ENCODE results near the gene BPGM.

The BPGM gene

DNA sequence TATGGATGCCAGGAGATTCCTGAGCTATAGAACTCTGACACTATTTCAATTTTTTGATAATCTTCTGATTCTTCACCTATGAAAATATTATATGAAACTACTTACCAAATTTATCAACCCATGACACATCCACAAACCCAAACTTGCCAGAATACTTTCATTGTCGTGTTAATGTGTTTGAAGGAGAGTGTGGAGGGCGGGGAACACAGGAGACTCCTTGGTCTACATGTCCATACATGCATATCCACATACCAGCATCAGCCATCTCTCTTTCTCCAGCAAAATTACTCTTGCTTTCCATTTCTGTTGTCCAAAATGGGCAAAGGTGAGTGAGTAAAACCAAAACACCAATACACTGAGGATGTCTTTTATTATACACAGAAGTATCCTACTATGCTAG is 23.5 kb upstream of the BPGM start:
- no peak overlapping the region for H3K4me3 ChIP-seq (ENCODE audit: low read depth, low read length)
- TF ChIP-seq, protein P1, sequence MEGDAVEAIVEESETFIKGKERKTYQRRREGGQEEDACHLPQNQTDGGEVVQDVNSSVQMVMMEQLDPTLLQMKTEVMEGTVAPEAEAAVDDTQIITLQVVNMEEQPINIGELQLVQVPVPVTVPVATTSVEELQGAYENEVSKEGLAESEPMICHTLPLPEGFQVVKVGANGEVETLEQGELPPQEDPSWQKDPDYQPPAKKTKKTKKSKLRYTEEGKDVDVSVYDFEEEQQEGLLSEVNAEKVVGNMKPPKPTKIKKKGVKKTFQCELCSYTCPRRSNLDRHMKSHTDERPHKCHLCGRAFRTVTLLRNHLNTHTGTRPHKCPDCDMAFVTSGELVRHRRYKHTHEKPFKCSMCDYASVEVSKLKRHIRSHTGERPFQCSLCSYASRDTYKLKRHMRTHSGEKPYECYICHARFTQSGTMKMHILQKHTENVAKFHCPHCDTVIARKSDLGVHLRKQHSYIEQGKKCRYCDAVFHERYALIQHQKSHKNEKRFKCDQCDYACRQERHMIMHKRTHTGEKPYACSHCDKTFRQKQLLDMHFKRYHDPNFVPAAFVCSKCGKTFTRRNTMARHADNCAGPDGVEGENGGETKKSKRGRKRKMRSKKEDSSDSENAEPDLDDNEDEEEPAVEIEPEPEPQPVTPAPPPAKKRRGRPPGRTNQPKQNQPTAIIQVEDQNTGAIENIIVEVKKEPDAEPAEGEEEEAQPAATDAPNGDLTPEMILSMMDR (IDR thresholded peaks at IDR 0.05; ENCODE audit: control insufficient read depth, extremely low read depth, insufficient read depth) = no peak
- DNase-seq (ENCODE audit: low read depth) = no peak

DNA sequence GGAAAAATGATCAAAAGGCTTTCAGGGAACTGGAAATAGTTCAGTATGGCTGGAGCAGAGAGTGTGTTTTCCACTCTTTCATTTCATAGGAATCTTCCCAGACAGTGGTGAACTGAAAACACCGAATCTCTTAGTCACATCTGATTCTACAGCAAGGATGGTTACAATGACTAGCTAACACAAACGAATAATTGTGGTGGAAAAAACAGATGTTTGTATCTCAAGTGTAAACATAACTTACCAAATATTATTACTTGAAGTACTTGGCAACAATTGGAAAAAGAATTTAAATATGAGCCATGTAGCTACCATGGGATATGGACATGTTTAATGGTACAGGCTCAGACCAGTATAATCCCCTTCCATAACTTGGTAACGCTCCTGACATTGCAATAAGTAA is 21.1 kb upstream of the BPGM start:
- no peak overlapping the region for H3K4me3 ChIP-seq (ENCODE audit: low read depth, low read length)
- DNase-seq (ENCODE audit: low read depth) = no peak
- TF ChIP-seq, protein P1 (IDR thresholded peaks at IDR 0.05; ENCODE audit: control insufficient read depth, extremely low read depth, insufficient read depth) = no peak

DNA sequence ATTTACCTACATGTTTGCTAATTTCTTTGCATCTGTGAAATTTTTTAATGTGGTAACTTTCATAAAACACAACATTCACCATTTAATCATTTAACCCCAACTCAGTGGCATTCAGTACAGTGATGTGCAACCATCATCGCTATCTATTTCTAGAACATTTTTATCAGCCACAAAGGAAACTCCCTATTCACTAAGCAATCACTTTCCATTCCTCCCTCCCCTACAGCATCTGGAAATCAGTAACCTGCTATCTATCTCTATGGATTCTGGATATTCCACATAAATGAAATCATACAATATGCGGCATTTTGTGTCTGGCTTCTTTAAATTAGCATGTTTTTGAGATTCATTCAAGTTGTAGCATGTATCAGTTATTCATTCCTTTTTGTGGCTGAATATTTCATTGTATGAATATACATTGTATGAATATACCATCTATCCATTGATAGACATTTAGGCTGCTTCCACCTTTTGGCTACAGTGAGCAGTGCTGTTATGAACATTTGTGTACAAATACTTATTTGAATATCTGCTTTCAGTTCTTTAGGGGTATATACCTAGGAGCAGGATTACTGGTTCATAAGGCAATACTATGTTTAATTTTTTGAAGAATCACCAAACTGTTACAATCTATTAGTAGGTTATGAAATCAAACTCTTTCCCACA is 19.4 kb upstream of the BPGM start:
- TF ChIP-seq, protein P1 (IDR thresholded peaks at IDR 0.05; ENCODE audit: control insufficient read depth, extremely low read depth, insufficient read depth) = no peak
- no peak overlapping the region for H3K4me3 ChIP-seq (ENCODE audit: low read depth, low read length)
- DNase-seq (ENCODE audit: low read depth) = no peak

DNA sequence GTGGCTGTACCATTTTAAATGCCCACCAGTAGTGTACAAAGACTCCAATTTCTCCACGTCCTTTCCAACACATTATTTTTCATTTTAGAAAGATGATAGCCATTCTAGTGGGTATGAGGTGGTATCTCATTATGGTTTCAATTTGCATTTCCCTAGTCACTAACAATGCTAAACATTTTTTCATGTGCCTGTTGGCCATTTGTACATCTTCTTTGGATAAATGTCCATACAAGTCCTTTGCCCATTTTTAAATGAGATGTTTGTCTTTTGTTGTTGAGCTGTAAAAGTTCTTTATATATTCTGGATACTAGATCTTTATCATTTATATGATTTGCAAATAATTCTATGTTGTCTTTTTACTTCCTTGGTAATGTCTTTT is 18.9 kb upstream of the BPGM start:
- no peak overlapping the region for H3K4me3 ChIP-seq (ENCODE audit: low read depth, low read length)
- DNase-seq (ENCODE audit: low read depth) = no peak
- TF ChIP-seq, protein P1 (IDR thresholded peaks at IDR 0.05; ENCODE audit: control insufficient read depth, extremely low read depth, insufficient read depth) = no peak

DNA sequence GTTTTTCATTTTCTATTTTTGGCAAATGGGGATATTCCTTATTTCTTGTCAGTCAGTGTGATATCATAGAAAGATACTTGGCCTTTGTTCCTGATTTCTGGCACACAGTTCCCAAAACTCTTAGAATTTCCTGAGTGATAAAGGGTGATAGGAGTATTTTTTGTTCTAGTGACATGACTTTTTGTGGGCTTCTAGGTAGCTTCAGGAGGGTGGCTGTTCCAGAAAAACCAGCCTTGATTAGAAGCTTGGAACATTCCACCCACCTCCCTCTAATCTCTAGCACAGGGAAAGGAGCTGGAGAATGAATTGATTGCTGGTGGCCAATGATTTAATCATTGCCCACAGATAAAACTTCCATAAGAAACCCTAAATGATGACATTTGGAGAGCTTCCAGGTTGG is 17.2 kb upstream of the BPGM start:
- TF ChIP-seq, protein P1 (IDR thresholded peaks at IDR 0.05; ENCODE audit: control insufficient read depth, extremely low read depth, insufficient read depth) = no peak
- H3K4me3 ChIP-seq (ENCODE audit: low read depth, low read length) = no peak overlapping the region
- DNase-seq (ENCODE audit: low read depth) = no peak

DNA sequence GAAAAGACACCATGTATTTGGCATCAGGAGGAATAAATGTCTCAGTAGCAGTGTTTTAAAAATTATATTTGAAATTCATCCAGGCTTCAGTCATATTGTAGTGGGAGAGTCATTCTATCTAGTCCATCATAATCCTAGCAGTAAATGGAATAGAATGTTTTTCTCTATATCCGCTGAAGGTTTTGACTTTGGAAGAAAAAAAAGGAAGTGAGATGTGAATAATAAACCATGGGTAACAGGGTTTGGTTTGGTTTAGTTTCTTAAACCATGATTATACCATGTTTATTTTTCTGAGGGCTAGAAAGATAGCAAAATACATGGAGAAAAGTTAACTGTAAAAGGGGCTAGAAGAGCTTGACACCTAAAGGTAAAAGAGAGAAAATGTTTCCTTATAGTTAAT is 16.4 kb upstream of the BPGM start:
- TF ChIP-seq, protein P1 (IDR thresholded peaks at IDR 0.05; ENCODE audit: control insufficient read depth, extremely low read depth, insufficient read depth) = no peak
- no peak overlapping the region for H3K4me3 ChIP-seq (ENCODE audit: low read depth, low read length)
- no peak for DNase-seq (ENCODE audit: low read depth)

DNA sequence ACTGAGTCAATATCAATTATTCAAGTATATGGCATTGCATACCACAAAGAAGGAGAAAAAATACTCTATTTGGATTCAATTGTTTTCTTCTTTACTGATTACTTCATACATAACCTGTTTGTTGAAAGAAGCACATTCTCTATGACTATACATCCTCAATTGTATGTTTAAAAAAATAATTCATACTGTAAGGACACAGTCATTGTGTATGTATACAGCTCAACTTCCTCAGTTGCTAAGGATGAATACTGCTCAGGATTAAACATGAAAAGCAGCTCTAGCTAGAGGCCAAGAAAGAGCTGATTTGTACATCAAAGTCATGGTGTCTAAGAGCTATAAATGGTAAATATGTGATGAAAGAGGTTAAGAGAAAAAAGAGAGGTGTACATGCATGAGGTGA is 15.8 kb upstream of the BPGM start:
- TF ChIP-seq, protein P1 (IDR thresholded peaks at IDR 0.05; ENCODE audit: control insufficient read depth, extremely low read depth, insufficient read depth) = no peak
- no peak overlapping the region for H3K4me3 ChIP-seq (ENCODE audit: low read depth, low read length)
- DNase-seq (ENCODE audit: low read depth) = no peak
